K562 (cell line): Measurements from ENCODE around the gene SUPT3H. TPM values are rescaled to one million over a fixed set of nuclear protein-coding genes. Genes with fewer than 3 reads are reported as not detected.

Experiments used
- HNRNPUL1 ChIP-seq: fragments of 200-400 bp; formaldehyde crosslinking; IDR thresholded peaks from 2 replicates; pipeline ENCODE4 v1.6.1; 2017; ENCODE audit warnings: low read length
- NFE2L1 ChIP-seq: fragments of 450-650 bp; IDR thresholded peaks from 2 replicates; pipeline ENCODE4 v1.6.1; 2016; ENCODE audit warnings: missing genetic modification characterization, low read depth, mild to moderate bottlenecking, missing compliant biosample characterization, moderate library complexity, borderline replicate concordance
- polyA plus RNA-seq, 8 experiments: library from polyadenylated mRNA; depleted of rRNA in 4 of 8; stranded (reverse) in 5 of 8; unstranded in 3 of 8; fragments of >200 nt; fragmentation: Nextera tagmentation in 2 of 8; fragmentation: Illumina TruSeq in 1 of 8; extraction: Ambion mirVana in 2 of 8; extraction: Trizol in 1 of 8; gene quantifications; 2 replicates each; pipeline versions ENCODE4 v1.2.1 to v1.2.3, GENCODE V29; 2011 to 2014; ENCODE audit warnings: inconsistent platforms in 1 of 8, missing spikeins in 1 of 8
- total RNA-seq, 7 experiments: library from RNA; depleted of rRNA in 6 of 7; stranded (reverse); fragments of >200 nt in 6 of 7; fragmentation: Illumina TruSeq in 2 of 7; extraction: Trizol in 2 of 7; gene quantifications; 2 replicates each; pipeline versions ENCODE4 v1.2.1 to v1.2.3, GENCODE V29; 2011 to 2021; ENCODE audit warnings: low replicate concordance in 1 of 7
- TF ChIP-seq, protein P1 (sequence below): fragments of 450-650 bp; IDR thresholded peaks from 2 replicates; pipeline ENCODE4 v1.6.1; 2016; ENCODE audit warnings: antibody characterized with exemption
- TF ChIP-seq, protein P2 (sequence below), 2 experiments: fragments of 450-650 bp in 1 of 2; sonication (generic) in 1 of 2; formaldehyde crosslinking in 1 of 2; IDR thresholded peaks in 1 of 2; conservative IDR thresholded peaks in 1 of 2; 2 replicates each; pipeline versions ENCODE4 v1.6.1 to v1.8.1; 2016 to 2023; ENCODE audit warnings: mild to moderate bottlenecking in 2 of 2, moderate library complexity in 2 of 2, inconsistent platforms in 1 of 2, missing genetic modification reagents in 1 of 2
- TF ChIP-seq, protein P3 (sequence below): fragments of 250-450 bp; sonication (Bioruptor Pico); IDR thresholded peaks from 2 replicates; pipeline ENCODE4 v1.8.0; 2022; ENCODE audit warnings: moderate library complexity, mild to moderate bottlenecking, inconsistent platforms
- TF ChIP-seq, protein P4 (sequence below): fragments of 200-800 bp; sonication (Bioruptor generic); IDR thresholded peaks from 2 replicates; pipeline ENCODE4 v1.6.1; 2017; ENCODE audit warnings: missing genetic modification characterization, missing compliant biosample characterization
- TF ChIP-seq, protein P5 (sequence below): fragments of 450-650 bp; IDR thresholded peaks from 2 replicates; pipeline ENCODE4 v1.6.1; 2016; ENCODE audit warnings: mild to moderate bottlenecking
- TF ChIP-seq, protein P6 (sequence below): fragments of 200-800 bp; sonication (Bioruptor generic); IDR thresholded peaks from 2 replicates; pipeline ENCODE4 v1.6.1; 2017; ENCODE audit warnings: missing genetic modification characterization, missing compliant biosample characterization
- TF ChIP-seq, protein P7 (sequence below): fragments of 450-650 bp; formaldehyde crosslinking; conservative IDR thresholded peaks from 2 replicates; pipeline ENCODE4 v1.4.0; 2022; ENCODE audit warnings: mild to moderate bottlenecking, missing genetic modification characterization

Gene SUPT3H
- total and polyA plus RNA-seq, 9 of the 15 experiments (the other 6 are each of a cell fraction or from before 2014, with no cell fraction given) = 7.2 to 16.3 (median 11.9) TPM

DNA sequence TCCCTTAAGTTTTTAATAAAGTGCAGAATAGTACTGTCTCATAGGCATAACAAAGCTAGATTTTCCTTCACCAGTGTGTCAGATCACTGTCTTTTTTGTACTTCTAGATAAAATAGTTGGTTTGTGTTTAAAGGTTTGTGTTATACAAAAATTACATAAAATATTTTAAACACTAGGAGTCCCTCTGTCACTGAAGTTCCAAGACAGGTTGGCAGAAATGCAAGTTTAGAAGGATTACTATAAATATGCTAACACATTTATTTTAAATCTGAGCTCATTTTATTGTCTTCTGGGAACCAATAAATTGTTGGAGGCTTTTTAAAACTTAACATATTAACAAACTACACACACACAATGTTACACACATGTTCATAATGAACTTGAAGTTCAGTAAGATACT lies 80.4 kb downstream of the SUPT3H start (continued):
- TF ChIP-seq, protein P1, sequence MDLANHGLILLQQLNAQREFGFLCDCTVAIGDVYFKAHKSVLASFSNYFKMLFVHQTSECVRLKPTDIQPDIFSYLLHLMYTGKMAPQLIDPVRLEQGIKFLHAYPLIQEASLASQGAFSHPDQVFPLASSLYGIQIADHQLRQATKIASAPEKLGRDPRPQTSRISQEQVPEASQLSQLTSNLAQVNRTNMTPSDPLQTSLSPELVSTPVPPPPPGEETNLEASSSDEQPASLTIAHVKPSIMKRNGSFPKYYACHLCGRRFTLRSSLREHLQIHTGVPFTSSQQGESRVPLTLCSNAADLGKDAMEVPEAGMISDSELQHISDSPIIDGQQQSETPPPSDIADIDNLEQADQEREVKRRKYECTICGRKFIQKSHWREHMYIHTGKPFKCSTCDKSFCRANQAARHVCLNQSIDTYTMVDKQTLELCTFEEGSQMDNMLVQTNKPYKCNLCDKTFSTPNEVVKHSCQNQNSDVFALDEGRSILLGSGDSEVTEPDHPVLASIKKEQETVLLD = no peak
- TF ChIP-seq NFE2L1 (tag) = no peak
- TF ChIP-seq HNRNPUL1 = no peak
- TF ChIP-seq, protein P2, sequence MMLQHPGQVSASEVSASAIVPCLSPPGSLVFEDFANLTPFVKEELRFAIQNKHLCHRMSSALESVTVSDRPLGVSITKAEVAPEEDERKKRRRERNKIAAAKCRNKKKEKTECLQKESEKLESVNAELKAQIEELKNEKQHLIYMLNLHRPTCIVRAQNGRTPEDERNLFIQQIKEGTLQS (IDR thresholded peaks at IDR 0.05) = no peak
- TF ChIP-seq, protein P2 (CRISPR knock-in tag; conservative IDR thresholded peaks at IDR 0.05) = no peak
- TF ChIP-seq, protein P3, sequence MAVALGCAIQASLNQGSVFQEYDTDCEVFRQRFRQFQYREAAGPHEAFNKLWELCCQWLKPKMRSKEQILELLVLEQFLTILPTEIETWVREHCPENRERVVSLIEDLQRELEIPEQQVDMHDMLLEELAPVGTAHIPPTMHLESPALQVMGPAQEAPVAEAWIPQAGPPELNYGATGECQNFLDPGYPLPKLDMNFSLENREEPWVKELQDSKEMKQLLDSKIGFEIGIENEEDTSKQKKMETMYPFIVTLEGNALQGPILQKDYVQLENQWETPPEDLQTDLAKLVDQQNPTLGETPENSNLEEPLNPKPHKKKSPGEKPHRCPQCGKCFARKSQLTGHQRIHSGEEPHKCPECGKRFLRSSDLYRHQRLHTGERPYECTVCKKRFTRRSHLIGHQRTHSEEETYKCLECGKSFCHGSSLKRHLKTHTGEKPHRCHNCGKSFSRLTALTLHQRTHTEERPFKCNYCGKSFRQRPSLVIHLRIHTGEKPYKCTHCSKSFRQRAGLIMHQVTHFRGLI (CRISPR knock-in tag) = no peak
- TF ChIP-seq, protein P4, sequence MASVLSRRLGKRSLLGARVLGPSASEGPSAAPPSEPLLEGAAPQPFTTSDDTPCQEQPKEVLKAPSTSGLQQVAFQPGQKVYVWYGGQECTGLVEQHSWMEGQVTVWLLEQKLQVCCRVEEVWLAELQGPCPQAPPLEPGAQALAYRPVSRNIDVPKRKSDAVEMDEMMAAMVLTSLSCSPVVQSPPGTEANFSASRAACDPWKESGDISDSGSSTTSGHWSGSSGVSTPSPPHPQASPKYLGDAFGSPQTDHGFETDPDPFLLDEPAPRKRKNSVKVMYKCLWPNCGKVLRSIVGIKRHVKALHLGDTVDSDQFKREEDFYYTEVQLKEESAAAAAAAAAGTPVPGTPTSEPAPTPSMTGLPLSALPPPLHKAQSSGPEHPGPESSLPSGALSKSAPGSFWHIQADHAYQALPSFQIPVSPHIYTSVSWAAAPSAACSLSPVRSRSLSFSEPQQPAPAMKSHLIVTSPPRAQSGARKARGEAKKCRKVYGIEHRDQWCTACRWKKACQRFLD (CRISPR knock-in tag) = no peak
- TF ChIP-seq, protein P5, sequence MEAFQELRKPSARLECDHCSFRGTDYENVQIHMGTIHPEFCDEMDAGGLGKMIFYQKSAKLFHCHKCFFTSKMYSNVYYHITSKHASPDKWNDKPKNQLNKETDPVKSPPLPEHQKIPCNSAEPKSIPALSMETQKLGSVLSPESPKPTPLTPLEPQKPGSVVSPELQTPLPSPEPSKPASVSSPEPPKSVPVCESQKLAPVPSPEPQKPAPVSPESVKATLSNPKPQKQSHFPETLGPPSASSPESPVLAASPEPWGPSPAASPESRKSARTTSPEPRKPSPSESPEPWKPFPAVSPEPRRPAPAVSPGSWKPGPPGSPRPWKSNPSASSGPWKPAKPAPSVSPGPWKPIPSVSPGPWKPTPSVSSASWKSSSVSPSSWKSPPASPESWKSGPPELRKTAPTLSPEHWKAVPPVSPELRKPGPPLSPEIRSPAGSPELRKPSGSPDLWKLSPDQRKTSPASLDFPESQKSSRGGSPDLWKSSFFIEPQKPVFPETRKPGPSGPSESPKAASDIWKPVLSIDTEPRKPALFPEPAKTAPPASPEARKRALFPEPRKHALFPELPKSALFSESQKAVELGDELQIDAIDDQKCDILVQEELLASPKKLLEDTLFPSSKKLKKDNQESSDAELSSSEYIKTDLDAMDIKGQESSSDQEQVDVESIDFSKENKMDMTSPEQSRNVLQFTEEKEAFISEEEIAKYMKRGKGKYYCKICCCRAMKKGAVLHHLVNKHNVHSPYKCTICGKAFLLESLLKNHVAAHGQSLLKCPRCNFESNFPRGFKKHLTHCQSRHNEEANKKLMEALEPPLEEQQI = no peak
- TF ChIP-seq, protein P6, sequence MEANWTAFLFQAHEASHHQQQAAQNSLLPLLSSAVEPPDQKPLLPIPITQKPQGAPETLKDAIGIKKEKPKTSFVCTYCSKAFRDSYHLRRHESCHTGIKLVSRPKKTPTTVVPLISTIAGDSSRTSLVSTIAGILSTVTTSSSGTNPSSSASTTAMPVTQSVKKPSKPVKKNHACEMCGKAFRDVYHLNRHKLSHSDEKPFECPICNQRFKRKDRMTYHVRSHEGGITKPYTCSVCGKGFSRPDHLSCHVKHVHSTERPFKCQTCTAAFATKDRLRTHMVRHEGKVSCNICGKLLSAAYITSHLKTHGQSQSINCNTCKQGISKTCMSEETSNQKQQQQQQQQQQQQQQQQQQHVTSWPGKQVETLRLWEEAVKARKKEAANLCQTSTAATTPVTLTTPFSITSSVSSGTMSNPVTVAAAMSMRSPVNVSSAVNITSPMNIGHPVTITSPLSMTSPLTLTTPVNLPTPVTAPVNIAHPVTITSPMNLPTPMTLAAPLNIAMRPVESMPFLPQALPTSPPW = no peak
- TF ChIP-seq, protein P7, sequence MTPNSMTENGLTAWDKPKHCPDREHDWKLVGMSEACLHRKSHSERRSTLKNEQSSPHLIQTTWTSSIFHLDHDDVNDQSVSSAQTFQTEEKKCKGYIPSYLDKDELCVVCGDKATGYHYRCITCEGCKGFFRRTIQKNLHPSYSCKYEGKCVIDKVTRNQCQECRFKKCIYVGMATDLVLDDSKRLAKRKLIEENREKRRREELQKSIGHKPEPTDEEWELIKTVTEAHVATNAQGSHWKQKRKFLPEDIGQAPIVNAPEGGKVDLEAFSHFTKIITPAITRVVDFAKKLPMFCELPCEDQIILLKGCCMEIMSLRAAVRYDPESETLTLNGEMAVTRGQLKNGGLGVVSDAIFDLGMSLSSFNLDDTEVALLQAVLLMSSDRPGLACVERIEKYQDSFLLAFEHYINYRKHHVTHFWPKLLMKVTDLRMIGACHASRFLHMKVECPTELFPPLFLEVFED = no peak
- TF ChIP-seq, all 486 proteins: peak for 0
